ENCODE measurements around the gene YIPF1. TPM values are rescaled to one million over a fixed set of nuclear protein-coding genes. Genes with fewer than 3 reads are reported as not detected.
A peak's percentile ranks its signal among the peaks of the same experiment; 100 is the strongest.

YIPF1 gene
- total and polyA plus RNA-seq, 10 of the 15 experiments (the other 5 are each of a cell fraction or from before 2014, with no cell fraction given): 13.0 to 36.0 (median 20.3) TPM

DNA sequence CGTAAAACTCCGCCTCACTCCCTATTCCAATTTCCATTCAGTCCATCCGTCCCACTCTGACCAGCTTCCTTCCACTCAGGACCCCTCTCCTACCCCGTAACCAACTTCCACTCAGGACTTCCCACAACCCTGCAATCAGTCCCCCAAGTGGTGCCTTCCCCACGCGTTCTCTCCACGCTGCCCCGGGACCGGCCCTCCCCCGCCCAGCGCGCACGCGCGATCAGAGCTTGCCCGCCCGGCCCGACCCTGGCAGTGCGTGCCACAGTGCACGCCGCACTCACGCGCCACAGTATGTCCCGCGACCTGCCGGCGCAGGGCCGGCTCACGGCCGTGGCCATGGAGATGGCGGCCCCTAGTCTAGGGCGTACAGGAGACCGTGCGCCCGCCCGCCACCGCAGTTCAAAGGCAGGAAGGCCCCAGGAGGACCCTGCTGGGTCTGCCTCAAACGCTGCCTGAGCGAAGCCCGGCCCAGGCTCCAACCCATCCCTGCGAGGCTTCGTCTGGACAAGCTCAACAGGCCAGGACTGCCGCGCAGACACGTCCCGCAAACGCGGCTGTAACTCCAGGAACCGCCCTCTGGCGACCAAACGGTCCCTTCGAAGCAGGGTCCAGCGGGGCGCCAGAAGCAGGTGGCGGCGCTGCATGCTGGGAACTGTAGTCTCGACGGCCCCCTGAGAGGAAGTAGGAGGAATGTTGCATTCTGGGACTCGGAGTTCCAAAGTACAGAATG, 51.5 kb downstream of the YIPF1 start, which contains the start of gene NDC1 (continued):
- TF ChIP-seq ASH2L (IDR thresholded peaks at IDR 0.05; ENCODE audit: borderline replicate concordance, low read depth): peak; percentile 53; the same call in 1 of the 2 replicates
- TF ChIP-seq, protein P1, sequence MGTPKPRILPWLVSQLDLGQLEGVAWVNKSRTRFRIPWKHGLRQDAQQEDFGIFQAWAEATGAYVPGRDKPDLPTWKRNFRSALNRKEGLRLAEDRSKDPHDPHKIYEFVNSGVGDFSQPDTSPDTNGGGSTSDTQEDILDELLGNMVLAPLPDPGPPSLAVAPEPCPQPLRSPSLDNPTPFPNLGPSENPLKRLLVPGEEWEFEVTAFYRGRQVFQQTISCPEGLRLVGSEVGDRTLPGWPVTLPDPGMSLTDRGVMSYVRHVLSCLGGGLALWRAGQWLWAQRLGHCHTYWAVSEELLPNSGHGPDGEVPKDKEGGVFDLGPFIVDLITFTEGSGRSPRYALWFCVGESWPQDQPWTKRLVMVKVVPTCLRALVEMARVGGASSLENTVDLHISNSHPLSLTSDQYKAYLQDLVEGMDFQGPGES (IDR thresholded peaks at IDR 0.05): peak; percentile 73; the same call in 1 of the 2 replicates
- TF ChIP-seq TCF3 (IDR thresholded peaks at IDR 0.05; ENCODE audit: borderline replicate concordance, insufficient read depth, low read depth, low read length): 0 out of 2 replicates have a peak, but pooled peaks have one; percentile 12
- TF ChIP-seq KAT2A (conservative IDR thresholded peaks at IDR 0.05; ENCODE audit: control insufficient read depth, low read depth, low read length): no peak
- TF ChIP-seq BMI1 (IDR thresholded peaks at IDR 0.05; ENCODE audit: borderline replicate concordance): 0 out of 2 replicates have a peak, but pooled peaks have one; percentile 14
- TF ChIP-seq IKZF2 (IDR thresholded peaks at IDR 0.05): peak; percentile 7; a peak in 1 of 4 replicates
- no peak for TF ChIP-seq PKNOX1 (IDR thresholded peaks at IDR 0.05)
- peak; percentile 94 for TF ChIP-seq POLR2A (IDR thresholded peaks at IDR 0.05; ENCODE audit: low read depth, low read length)
- TF ChIP-seq CBX3 (IDR thresholded peaks at IDR 0.05; ENCODE audit: borderline replicate concordance, low read depth): no peak
- TF ChIP-seq EP300 (IDR thresholded peaks at IDR 0.05; ENCODE audit: borderline replicate concordance in 1 of 2, control insufficient read depth in 1 of 2, low read depth in 2 of 2, low read length in 2 of 2): peak; percentile 6 to 38; a peak in 1 of 4 replicates
- peak; percentile 97 for TF ChIP-seq MYC (IDR thresholded peaks at IDR 0.05; ENCODE audit: insufficient read depth, insufficient read length, insufficient replicate concordance, low read length, severe bottlenecking)
- peak; percentile 86 for TF ChIP-seq YY1 (IDR thresholded peaks at IDR 0.05; ENCODE audit: low read depth, low read length)
- peak; percentile 100 for TF ChIP-seq ZNF207 (IDR thresholded peaks at IDR 0.05; ENCODE audit: borderline replicate concordance)
- 0 out of 4 replicates have a peak, but pooled peaks of 1 of the 2 experiments have one; percentile 48 for TF ChIP-seq SRF (IDR thresholded peaks at IDR 0.05; ENCODE audit: low read depth in 2 of 2, low read length in 2 of 2)
- TF ChIP-seq IKZF1 (conservative IDR thresholded peaks at IDR 0.05): peak; percentile 100
- 0 out of 2 replicates have a peak, but pooled peaks have one; percentile 34 for TF ChIP-seq BRCA1 (IDR thresholded peaks at IDR 0.05; ENCODE audit: low read depth, low read length)
- TF ChIP-seq SREBF2 (IDR thresholded peaks at IDR 0.05; ENCODE audit: low read length): no peak
- TF ChIP-seq ZNF592 (IDR thresholded peaks at IDR 0.05): peak; percentile 96
- peak; percentile 89 for TF ChIP-seq SPI1 (IDR thresholded peaks at IDR 0.05; ENCODE audit: borderline replicate concordance, insufficient read depth, low read depth, low read length)
- no peak for TF ChIP-seq CBX5 (IDR thresholded peaks at IDR 0.05; ENCODE audit: low read depth)
- peak; percentile 100 for TF ChIP-seq LARP7 (IDR thresholded peaks at IDR 0.05)
- peak; percentile 93; the same call in 1 of the 2 replicates for TF ChIP-seq GABPA (IDR thresholded peaks at IDR 0.05; ENCODE audit: low read depth)
